GM21381 (cell line): ENCODE results near the gene IKBKE.

ENCODE experiments used
- ATAC-seq: cut with Tn5 transposase; IDR thresholded peaks from one replicate; pipeline ENCODE4 v1.9.1; 2021; ENCODE audit warnings: mild to moderate bottlenecking, moderate library complexity; ENCODE audit not compliant: unreplicated experiment

Gene IKBKE

GRCh38 chr1:206510371-206510770 is 40.1 kb downstream of the IKBKE start:
- ATAC-seq = no peak

- ATAC-seq = no peak
Measured at GRCh38 chr1:206511362-206512057, 41.2 kb downstream of the IKBKE start.

GRCh38 chr1:206512058-206512850 is 42.0 kb downstream of the IKBKE start:
- ATAC-seq = no peak

GRCh38 chr1:206512851-206513180 is 42.5 kb downstream of the IKBKE start:
- ATAC-seq = no peak

DNA sequence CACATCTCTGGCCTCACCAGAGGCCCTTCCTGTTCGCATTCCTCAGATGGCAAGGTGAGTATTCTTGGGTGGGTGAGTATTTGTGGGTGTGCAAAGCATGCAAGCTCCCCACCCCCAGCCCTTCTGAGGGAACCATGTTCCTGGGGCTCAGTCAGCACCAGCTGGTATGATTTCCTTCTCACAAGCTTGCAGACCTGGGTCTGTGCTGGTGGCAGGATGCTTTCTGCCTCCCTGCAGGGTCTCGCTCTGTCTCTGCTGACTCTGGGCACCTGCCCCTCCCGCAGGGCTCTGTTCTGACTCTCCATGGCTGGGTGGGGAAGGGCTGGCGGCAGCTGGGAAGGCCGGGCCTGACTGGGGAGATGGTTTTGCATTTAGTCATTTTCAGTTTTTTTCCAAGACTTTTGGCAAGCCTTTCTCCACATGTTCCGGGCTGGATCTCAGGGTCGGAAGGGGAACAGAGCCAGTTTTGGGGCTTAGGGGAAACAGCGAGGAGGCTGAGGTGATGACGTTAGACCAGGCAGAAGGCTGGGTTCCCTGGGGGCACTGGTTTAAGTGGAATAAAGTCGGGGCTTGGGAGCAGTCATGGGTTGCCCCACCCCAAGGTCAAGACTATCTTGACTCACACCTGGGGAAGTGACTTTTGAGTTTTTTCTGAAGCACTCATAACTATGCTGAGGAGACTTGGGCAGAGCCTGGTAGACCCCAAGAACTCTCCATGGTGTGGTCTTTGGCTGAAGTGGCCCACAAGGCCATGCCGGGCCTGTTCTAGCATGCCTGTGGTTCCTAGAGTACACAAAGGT is 43.2 kb downstream of the IKBKE start:
- ATAC-seq = no peak

GRCh38 chr1:206514813-206515387 is 44.6 kb downstream of the IKBKE start:
- no peak for ATAC-seq

DNA sequence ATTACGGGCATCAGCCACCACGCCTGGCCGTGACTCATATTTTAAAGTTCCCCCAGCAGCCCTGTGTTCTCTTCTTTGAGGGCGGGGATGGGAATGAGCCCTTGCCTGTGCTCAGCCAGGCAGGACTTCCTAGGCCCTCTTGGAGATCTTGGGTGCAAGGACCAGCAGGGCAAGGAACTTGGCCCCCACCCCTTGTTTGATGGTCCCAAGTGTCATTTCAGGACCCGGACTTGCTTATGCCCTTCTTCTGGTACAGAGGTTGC is 46.4 kb downstream of the IKBKE start:
- no peak for ATAC-seq

- ATAC-seq = no peak
Measured at GRCh38 chr1:206517784-206518183, 47.5 kb downstream of the IKBKE start.

DNA sequence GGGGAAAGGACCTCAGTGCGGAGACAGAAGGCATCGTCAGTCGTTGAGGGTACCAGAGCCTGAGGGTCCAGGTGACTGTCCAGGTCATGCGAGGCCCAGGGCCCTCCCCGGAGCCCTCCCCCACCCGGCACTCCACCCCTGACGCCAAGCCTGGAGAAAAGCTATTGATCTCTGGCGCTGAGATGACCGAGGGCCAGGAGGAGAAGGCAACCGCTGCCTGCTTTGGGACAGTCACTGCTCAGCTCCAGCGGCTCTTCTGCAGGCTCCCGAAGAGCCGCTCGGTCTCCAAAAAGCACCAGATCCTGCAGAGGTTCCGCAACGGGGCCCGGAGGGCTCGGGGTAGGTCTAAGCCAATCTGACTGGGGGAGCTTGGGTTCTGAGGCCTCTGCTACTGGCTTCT is 47.9 kb downstream of the IKBKE start:
- ATAC-seq = no peak

GRCh38 chr1:206518743-206519142 is 48.5 kb downstream of the IKBKE start:
- no peak for ATAC-seq

DNA sequence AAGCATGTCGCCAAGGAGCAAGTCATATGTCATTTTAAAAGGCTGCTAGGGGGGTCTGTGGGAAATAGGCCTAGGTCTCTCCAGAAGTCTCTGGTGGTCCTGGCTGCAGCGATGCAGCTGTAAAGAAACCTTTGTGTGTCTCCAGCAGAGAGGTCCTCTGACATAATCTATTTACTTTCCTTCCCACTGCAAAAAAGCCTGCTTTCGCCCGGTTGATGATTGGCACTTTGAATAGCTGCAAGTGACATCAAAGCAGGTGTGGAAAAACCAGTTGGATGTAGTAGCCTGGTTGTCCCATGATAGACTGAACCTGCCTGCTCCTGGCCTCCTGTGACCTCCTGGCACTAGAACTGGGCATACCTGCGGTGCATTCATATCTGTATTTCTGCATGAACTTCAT is 50.9 kb downstream of the IKBKE start:
- no peak for ATAC-seq

DNA sequence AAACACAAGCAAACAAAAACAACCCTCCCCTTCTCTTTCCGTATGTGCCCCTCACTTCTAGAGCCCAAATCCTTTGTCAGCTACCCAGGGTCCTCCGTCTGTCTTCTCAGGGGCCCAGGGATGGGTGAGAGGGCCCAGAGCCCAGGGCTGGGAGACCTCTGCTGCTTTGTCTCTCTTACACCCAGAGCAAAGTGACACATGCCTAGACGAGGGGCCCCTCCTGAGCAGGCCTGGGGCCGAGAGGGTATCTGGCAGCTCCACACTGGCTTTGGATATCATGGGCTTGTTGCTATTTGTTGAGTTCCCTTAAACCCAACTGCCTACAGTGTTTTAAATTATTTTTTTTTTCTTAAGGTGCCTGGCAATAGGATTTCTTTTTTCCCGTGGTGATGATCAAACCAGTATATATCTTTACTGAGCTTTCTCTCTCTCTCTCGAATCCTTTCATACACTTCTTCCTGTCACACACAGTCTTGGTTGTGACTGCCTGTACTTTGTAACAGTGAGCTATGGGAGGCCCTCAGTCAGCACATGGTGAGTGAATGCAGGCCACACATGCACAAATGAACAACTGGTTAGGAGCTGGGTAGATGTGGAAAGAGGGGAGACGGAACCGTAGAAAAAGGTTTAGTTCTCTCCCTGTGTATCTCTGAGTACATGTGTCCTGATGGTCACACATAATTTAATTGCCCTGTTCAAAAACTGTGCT is 51.6 kb downstream of the IKBKE start:
- no peak for ATAC-seq

DNA sequence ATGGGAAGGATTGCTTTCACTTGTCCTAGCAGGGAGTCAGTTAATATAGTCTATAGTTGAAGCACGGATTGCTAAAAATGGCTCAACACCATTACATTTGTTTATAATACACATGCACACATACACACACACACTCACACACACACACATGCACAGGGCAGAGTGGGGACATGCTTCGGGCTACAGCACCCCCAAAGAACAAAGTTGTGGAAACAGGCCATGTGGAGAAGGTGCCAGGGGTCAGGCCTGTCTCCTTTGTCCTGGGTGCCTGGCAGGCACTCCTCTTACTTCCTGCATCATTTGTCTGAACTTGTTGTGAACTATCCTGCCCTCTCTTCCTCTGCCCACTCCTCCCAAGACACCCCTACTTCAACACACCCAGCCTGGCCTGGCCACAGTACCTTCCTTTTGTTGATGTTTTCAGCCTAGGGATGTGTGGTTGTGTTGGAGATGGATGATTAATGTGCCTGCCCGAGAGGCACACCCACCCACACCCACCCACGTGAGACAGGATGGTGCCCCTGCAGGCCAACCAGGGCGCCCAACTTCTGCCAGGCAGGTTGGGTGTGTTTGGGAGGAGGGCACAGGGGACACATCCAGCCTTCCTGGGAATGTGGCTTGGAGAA is 54.6 kb downstream of the IKBKE start:
- no peak for ATAC-seq

- no peak for ATAC-seq
Measured at GRCh38 chr1:206526064-206526911, 56.0 kb downstream of the IKBKE start.

DNA sequence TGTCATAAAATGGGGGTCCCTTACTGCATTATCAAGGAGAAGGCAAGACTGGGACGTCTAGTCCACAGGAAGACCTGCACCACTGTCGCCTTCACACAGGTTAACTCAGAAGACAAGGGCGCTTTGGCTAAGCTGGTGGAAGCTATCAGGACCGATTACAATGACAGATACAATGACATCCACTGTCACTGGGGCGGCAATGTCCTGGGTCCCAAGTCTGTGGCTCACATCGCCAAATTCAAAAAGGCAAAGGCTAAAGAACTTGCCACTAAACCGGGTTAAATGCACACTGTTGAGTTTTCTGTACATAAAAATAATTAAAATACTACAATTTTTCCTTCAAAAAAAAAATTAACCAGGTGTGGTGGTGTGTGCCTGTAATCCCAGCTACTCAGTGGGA is 59.1 kb downstream of the IKBKE start:
- ATAC-seq = no peak

DNA sequence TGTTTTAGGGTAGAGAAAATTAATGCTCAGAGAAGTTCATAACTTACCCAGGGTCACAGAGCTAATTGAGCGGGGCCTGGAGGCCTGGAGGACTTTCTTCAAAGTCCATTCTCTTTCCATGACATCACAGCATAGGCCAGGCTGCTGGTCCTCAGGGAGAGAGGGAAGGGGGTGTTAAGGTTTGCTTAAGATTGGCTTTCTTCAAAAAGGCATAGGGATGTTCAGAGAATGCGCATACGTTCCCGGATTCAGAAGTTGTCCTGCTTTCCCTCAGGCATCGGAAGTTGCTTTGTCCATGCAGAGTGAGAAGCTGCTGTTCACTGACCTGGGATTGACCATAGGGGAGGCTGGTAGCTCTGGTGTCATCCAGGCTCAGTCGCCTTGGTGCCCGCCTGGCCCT is 62.1 kb downstream of the IKBKE start:
- no peak for ATAC-seq

- no peak for ATAC-seq
Measured at GRCh38 chr1:206534552-206534951, 64.3 kb downstream of the IKBKE start.

DNA sequence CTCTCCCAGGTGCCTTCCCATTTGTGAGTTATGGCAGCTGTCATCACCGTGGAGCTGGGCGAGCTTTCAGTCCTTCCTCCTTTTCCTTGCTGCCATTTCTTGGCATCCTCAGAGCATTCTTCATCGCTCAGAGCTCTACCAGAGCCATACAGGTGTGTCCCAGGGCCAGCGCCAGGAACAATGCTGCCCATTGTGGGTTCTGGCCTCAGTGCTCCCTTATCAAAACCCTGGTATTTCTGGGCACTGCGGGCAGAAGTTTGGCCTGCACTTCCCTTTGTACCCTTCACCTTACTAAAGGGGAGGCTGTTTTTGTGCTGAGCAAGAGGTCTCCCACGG is 65.5 kb downstream of the IKBKE start:
- no peak for ATAC-seq

GRCh38 chr1:206537141-206537540 is 66.9 kb downstream of the IKBKE start:
- ATAC-seq = no peak
